CD14-positive monocyte (primary cell): ENCODE data around the gene ACY1. TPM values are rescaled to one million over a fixed set of nuclear protein-coding genes. Genes with fewer than 3 reads are reported as not detected.

ENCODE experiments used
- DNase-seq, 3 donors: peaks; one replicate each; pipeline ENCODE4 v3.0.0-alpha.2; 2011 to 2022
- H2AFZ ChIP-seq: 2 replicates; pipeline ENCODE4 v1.6.0; 2012; ENCODE audit warnings: mild to moderate bottlenecking, low read depth, low read length, inconsistent platforms; ENCODE audit not compliant: insufficient read depth, poor library complexity, severe bottlenecking
- H3K27ac ChIP-seq, 2 donors: 1 replicate in 1 of 2; 2 replicates in 1 of 2; pipeline ENCODE4 v1.5.1; 2012 to 2013; ENCODE audit warnings: low read length in 2 of 2, control low read depth in 1 of 2, inconsistent platforms in 1 of 2, low read depth in 1 of 2, mild to moderate bottlenecking in 1 of 2
- H3K27me3 ChIP-seq, 2 donors: one replicate each; pipeline versions ENCODE4 v1.6.0 to v1.6.1; 2011 to 2013; ENCODE audit warnings: low read length in 2 of 2; ENCODE audit not compliant: control insufficient read depth in 2 of 2, insufficient read depth in 2 of 2
- H3K36me3 ChIP-seq, 2 donors: replicated peaks in 1 of 2; 1 replicate in 1 of 2; 2 replicates in 1 of 2; pipeline versions ENCODE4 v1.5.1 to v1.6.1; 2012 to 2013; ENCODE audit warnings: low read length in 2 of 2, control low read depth in 1 of 2, inconsistent platforms in 1 of 2, mild to moderate bottlenecking in 1 of 2; ENCODE audit not compliant: insufficient read depth in 2 of 2, control insufficient read depth in 1 of 2
- H3K4me1 ChIP-seq, 2 donors: 1 replicate in 1 of 2; 2 replicates in 1 of 2; pipeline versions ENCODE4 v1.5.1 to v1.6.1; 2012 to 2013; ENCODE audit warnings: low read length in 2 of 2, control low read depth in 1 of 2, inconsistent platforms in 1 of 2, mild to moderate bottlenecking in 1 of 2, moderate library complexity in 1 of 2; ENCODE audit not compliant: insufficient read depth in 2 of 2, control insufficient read depth in 1 of 2
- H3K4me2 ChIP-seq: replicated peaks from 2 replicates; pipeline ENCODE3; 2012; ENCODE audit warnings: low read length, moderate library complexity, mild to moderate bottlenecking; ENCODE audit not compliant: poor library complexity, severe bottlenecking; ENCODE audit errors: extremely low read depth
- H3K4me3 ChIP-seq, 3 experiments: fragments of 200-600 bp in 1 of 3; sonication (generic) in 1 of 3; replicated peaks in 1 of 3; 1 replicate in 2 of 3; 2 replicates in 1 of 3; pipeline ENCODE4 v1.5.1; 2011 to 2013; ENCODE audit warnings: low read length in 3 of 3, mild to moderate bottlenecking in 3 of 3, control low read depth in 2 of 3, low read depth in 2 of 3, inconsistent platforms in 1 of 3, moderate library complexity in 1 of 3
- H3K79me2 ChIP-seq: 2 replicates; pipeline ENCODE4 v1.6.0; 2012; ENCODE audit warnings: mild to moderate bottlenecking, control low read depth, inconsistent platforms, low read length, moderate library complexity; ENCODE audit not compliant: insufficient read depth
- H3K9ac ChIP-seq: 2 replicates; pipeline ENCODE4 v1.6.0; 2017; ENCODE audit warnings: low read length, mild to moderate bottlenecking; ENCODE audit not compliant: insufficient read depth, poor library complexity, severe bottlenecking
- H3K9me3 ChIP-seq, 2 donors: replicated peaks in 1 of 2; 1 replicate in 1 of 2; 2 replicates in 1 of 2; pipeline versions ENCODE4 v1.5.1 to v1.6.1; 2012 to 2013; ENCODE audit warnings: low read length in 2 of 2, control low read depth in 1 of 2; ENCODE audit not compliant: control insufficient read depth in 1 of 2, insufficient read depth in 1 of 2
- H4K20me1 ChIP-seq: 2 replicates; pipeline ENCODE4 v1.6.0; 2012; ENCODE audit warnings: mild to moderate bottlenecking, low read length, control low read depth, moderate library complexity; ENCODE audit not compliant: insufficient read depth
- H3K27ac Mint-ChIP-seq, 7 donors: one replicate each; pipeline ENCODE4 v1.8.0; 2020; ENCODE audit warnings: mild to moderate bottlenecking in 7 of 7, mixed read lengths in 7 of 7, moderate library complexity in 6 of 7, inconsistent platforms in 2 of 7
- H3K27me3 Mint-ChIP-seq, 3 donors: one replicate each; pipeline ENCODE4 v1.8.0; 2021 to 2022; ENCODE audit warnings: low read depth in 3 of 3, mild to moderate bottlenecking in 3 of 3, mixed read lengths in 3 of 3, moderate library complexity in 3 of 3, inconsistent platforms in 1 of 3
- H3K36me3 Mint-ChIP-seq, 2 donors: one replicate each; pipeline ENCODE4 v1.8.0; 2020; ENCODE audit warnings: mixed read lengths in 2 of 2, inconsistent platforms in 1 of 2, mild to moderate bottlenecking in 1 of 2
- H3K4me1 Mint-ChIP-seq: one replicate; pipeline ENCODE4 v1.8.0; 2020; ENCODE audit warnings: mild to moderate bottlenecking, mixed read lengths
- H3K4me3 Mint-ChIP-seq, 2 donors: one replicate each; pipeline ENCODE4 v1.8.0; 2020; ENCODE audit warnings: mild to moderate bottlenecking in 2 of 2, mixed read lengths in 2 of 2, moderate library complexity in 1 of 2
- H3K9me3 Mint-ChIP-seq, 7 donors: one replicate each; pipeline ENCODE4 v1.8.0; 2020 to 2022; ENCODE audit warnings: mixed read lengths in 7 of 7, mild to moderate bottlenecking in 6 of 7, moderate library complexity in 6 of 7, inconsistent platforms in 2 of 7
- CTCF ChIP-seq: fragments of 200-600 bp; IDR thresholded peaks from one replicate; pipeline ENCODE4 v1.8.0; 2022; ENCODE audit warnings: antibody characterized with exemption, mild to moderate bottlenecking
- WGBS: methylation state at CpG from one replicate; pipeline ENCODE4 v1.1.5; 2013; ENCODE audit warnings: missing lambda C conversion rate; ENCODE audit not compliant: insufficient coverage; 5-methylcytosine and 5-hydroxymethylcytosine counted together
- intact Hi-C, 2 donors: fragments of 100-400 bp; cut with micrococcal nuclease; formaldehyde crosslinking; loops; one replicate each; pipeline versions ENCODE4 v1.15.0 to v1.15.1; 2023
- polyA plus RNA-seq, 3 donors: library from polyadenylated mRNA; depleted of rRNA in 1 of 3; unstranded in 2 of 3; stranded (reverse) in 1 of 3; fragments of 300-500 nt in 2 of 3; fragments of >200 nt in 1 of 3; fragmentation: Illumina TruSeq in 2 of 3; gene quantifications; 1 replicate in 2 of 3; 2 replicates in 1 of 3; pipeline ENCODE4 v1.2.3, GENCODE V29; 2012 to 2021

ACY1 gene
- polyA plus RNA-seq, 3 donors = 13.3 to 18.0 (median 14.5) TPM

GRCh38 chr3:51955175-51955892 lies 28.0 kb upstream of the ACY1 start, which contains the start of gene GPR62:
GPR62 (plus strand) TSS chr3:51955381; CDS start chr3:51955653, 272 bp downstream.
- no peak for DNase-seq
- peaks cover 42% of the 10 kb centered on the region for H3K4me1 Mint-ChIP-seq
- H3K9me3 ChIP-seq = no peaks in the 10 kb centered on the region
- H3K27ac Mint-ChIP-seq = peak within 1 kb of the TSS in 4 of 7 donors; percentile 86 to 91 (median 88)
- H4K20me1 ChIP-seq = no peaks in the 10 kb centered on the region
- peaks cover 11 to 27% (median 21%) of the 10 kb centered on the region in 3 donors for H3K27me3 Mint-ChIP-seq
- H2AFZ ChIP-seq = peak within 1 kb of the TSS; percentile 88
- peak within 1 kb of the TSS; percentile 75 for H3K4me2 ChIP-seq
- intact Hi-C loops = no loop called here
- WGBS = 43% methylated on average over 32 of the region's 33 CpGs
- H3K9ac ChIP-seq = peak within 1 kb of the TSS; percentile 66
- H3K27ac ChIP-seq = peak within 1 kb of the TSS in 1 of 2 donors; percentile 36
- H3K4me3 Mint-ChIP-seq = peak within 1 kb of the TSS; percentile 31 to 64
- H3K4me1 ChIP-seq = peaks cover 45 to 51% of the 10 kb centered on the region in 2 donors
- no peaks in the 10 kb centered on the region for H3K36me3 ChIP-seq
- no peak for TF ChIP-seq CTCF
- H3K36me3 Mint-ChIP-seq = no peaks in the 10 kb centered on the region
- peaks cover 2 to 16% of the 10 kb centered on the region in 2 donors for H3K27me3 ChIP-seq
- H3K79me2 ChIP-seq = no peaks in the 10 kb centered on the region
- H3K9me3 Mint-ChIP-seq = peaks cover 0 to 5% (median 0%) of the 10 kb centered on the region in 7 donors
- H3K4me3 ChIP-seq = peak within 1 kb of the TSS in 2 of 3 experiments; percentile 9 to 63

GRCh38 chr3:51955893-51956770 lies 27.2 kb upstream of the ACY1 start:
- Histone ChIP-seq H2AFZ (peak overlapping the region; percentile 88), H3K4me3 (peak overlapping the region in 2 of 3 experiments; percentile 9 to 63)

More at GRCh38 chr3:51955893-51956770, 27.2 kb upstream of the ACY1 start:
- Histone ChIP-seq H3K27ac (no peak overlapping the region), H3K4me2 (peak overlapping the region; percentile 75), H3K36me3 (no peaks in the 10 kb centered on the region), H3K27me3 (peaks cover 2 to 19% of the 10 kb centered on the region in 2 donors), H3K9me3 (no peaks in the 10 kb centered on the region), H3K4me1 (peaks cover 45 to 51% of the 10 kb centered on the region in 2 donors), H3K79me2 (no peaks in the 10 kb centered on the region), H4K20me1 (no peaks in the 10 kb centered on the region), H3K9ac (peak overlapping the region; percentile 66)
- H3K4me1 Mint-ChIP-seq = peaks cover 42% of the 10 kb centered on the region
- 4% methylated on average over 96 of the region's 97 CpGs for WGBS
- H3K36me3 Mint-ChIP-seq = no peaks in the 10 kb centered on the region
- no peak overlapping the region for H3K27ac Mint-ChIP-seq
- peaks cover 13 to 30% (median 21%) of the 10 kb centered on the region in 3 donors for H3K27me3 Mint-ChIP-seq
- H3K9me3 Mint-ChIP-seq = peaks cover 0 to 5% (median 0%) of the 10 kb centered on the region in 7 donors
- peak overlapping the region; percentile 31 to 64 for H3K4me3 Mint-ChIP-seq
- TF ChIP-seq CTCF = peak; percentile 34
- DNase-seq = peak; percentile 55 to 85 (median 66)
- intact Hi-C loops = no loop called here
